Motor neuron (in vitro differentiated cells): ENCODE data around the gene RAET1E. TPM values are rescaled to one million over a fixed set of nuclear protein-coding genes. Genes with fewer than 3 reads are reported as not detected.
"Not testable (repeated sequence)": the region's sequence is repeated elsewhere in the genome, so short reads cannot be mapped to it uniquely, and the experiment has no call there.

Source experiments
- ATAC-seq, 8 experiments: fragments of 200-7000 bp; cut with Tn5 transposase; replicated peaks in 6 of 8; 2 replicates each; pipeline ENCODE4 v1.8.0; 2021; ENCODE audit warnings: mild to moderate bottlenecking in 8 of 8, moderate library complexity in 8 of 8
- H3K27ac ChIP-seq, 2 donors: fragments of 250-450 bp; sonication (Bioruptor Pico); 2 replicates each; pipeline ENCODE4 v1.9.0; 2021; ENCODE audit warnings: antibody characterized with exemption in 2 of 2, mild to moderate bottlenecking in 2 of 2, moderate library complexity in 1 of 2
- H3K4me1 ChIP-seq, 2 donors: fragments of 250-450 bp; sonication (Bioruptor Pico); replicated peaks in 1 of 2; 2 replicates each; pipeline ENCODE4 v1.6.1; 2021; ENCODE audit warnings: antibody characterized with exemption in 2 of 2, mild to moderate bottlenecking in 2 of 2, moderate library complexity in 1 of 2
- H3K4me3 ChIP-seq, 5 donors: fragments of 250-450 bp; sonication (Bioruptor Pico); 2 replicates each; pipeline ENCODE4 v1.9.0; 2021; ENCODE audit warnings: antibody characterized with exemption in 5 of 5, mild to moderate bottlenecking in 5 of 5, moderate library complexity in 4 of 5
- WGBS, 10 experiments: fragments of 450-650 bp; shearing (Covaris generic); methylation state at CpG; one replicate each; pipeline ENCODE4 v1.0.0; 2022; 5-methylcytosine and 5-hydroxymethylcytosine counted together
- in situ Hi-C, 9 experiments: fragments of 400-800 bp; cut with MboI; loops; one replicate each; pipeline ENCODE4 v1.15.0; 2021; ENCODE audit warnings: low sequenced_read_pairs in 9 of 9, low pct_unique_long_range_greater_than_20kb in 2 of 9; ENCODE audit not compliant: unreplicated experiment in 9 of 9
- total RNA-seq, 8 experiments: library from RNA; unstranded; fragments of 300-600 nt; gene quantifications; 2 replicates each; pipeline versions ENCODE4 v1.2.3 to v1.2.4, GENCODE V29; 2022

Gene RAET1E
- total RNA-seq, 8 experiments from 2014 or later: 0.18 to 3.5 (median 0.51) TPM; not detected in 2

DNA sequence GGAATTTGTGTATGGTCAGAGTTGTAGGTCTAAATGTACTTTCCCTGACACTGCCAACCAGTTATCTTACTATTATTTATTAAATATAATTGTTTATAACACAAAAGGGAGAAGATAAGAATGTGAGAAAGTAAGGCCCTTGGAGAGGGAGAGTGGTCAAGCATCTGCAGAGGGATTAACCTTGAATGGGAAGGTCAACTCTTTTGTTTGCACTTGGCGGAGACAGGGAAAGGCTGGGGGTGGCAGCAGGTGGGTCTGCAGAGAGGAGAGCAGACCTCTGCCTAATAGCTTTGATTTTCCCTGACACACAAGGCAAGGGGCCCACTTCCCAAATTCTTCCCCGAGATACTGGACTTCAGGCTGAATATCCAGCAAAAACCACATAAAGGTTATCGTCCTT is 38.0 kb downstream of the RAET1E start:
- 80 to 100% (median 83%) methylated on average over 1 to 2 of the region's 3 CpGs; no CpG with 5 or more reads in 7 of the 10 experiments for WGBS, 10 experiments
- no peak overlapping the region for H3K4me3 ChIP-seq
- in situ Hi-C loops: no loop called here
- peaks cover 15 to 29% of the 10 kb centered on the region in 2 donors for H3K4me1 ChIP-seq
- no peak overlapping the region for H3K27ac ChIP-seq
- no peak for ATAC-seq

DNA sequence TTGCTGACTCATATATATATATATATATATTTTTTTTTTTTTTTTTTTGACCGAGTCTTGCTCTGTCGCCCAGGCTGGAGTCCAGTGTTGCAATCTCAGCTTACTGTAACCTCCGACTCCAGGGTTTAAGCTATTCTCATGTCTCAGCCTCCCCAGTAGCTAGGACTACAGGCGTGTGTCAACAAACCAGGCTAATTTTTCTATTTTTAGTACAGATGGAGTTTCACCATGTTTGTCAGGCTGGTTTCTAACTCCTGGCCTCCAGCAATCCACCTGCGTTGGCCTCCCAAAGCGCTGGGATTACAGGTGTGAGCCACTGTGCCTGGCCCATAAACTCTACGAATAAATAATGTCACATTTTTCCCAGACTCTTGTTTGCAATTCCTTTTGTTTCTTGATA is 38.5 kb downstream of the RAET1E start:
- no peak overlapping the region for H3K27ac ChIP-seq
- H3K4me1 ChIP-seq: peaks cover 16 to 32% of the 10 kb centered on the region in 2 donors
- WGBS, 10 experiments: 53 to 100% (median 97%) methylated on average over 1 to 6 of the region's 7 CpGs; no CpG with 5 or more reads in 2 of the 10 experiments
- peak in 1 of 8 experiments; percentile 1 for ATAC-seq
- in situ Hi-C loops: no loop called here
- H3K4me3 ChIP-seq: no peak overlapping the region

DNA sequence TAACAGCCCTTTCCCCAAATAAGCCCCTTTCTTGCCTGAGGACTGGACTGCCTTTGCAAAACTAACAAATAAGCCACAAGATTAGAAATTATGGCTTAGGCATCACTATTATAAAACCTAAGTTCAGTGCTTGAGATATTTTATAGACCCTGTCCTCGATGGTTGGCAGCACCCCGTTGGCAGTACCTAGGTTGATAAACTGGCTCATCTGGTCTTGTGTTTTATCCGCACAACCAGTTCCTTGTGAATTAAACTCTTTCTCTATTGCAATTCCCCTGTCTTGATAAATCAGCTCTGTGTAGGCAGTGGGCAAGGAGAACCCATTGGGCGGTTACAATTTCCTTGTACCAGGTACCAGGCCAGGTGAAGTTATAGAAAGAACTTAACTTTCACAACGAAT is 40.4 kb downstream of the RAET1E start:
- no peak for ATAC-seq
- WGBS, 10 experiments: 86 to 100% (median 98%) methylated on average over 1 to 5 of the region's 5 CpGs
- Histone ChIP-seq H3K27ac (no peak overlapping the region), H3K4me3 (no peak overlapping the region), H3K4me1 (peaks cover 12 to 29% of the 10 kb centered on the region in 2 donors)
- in situ Hi-C loops: no loop called here

DNA sequence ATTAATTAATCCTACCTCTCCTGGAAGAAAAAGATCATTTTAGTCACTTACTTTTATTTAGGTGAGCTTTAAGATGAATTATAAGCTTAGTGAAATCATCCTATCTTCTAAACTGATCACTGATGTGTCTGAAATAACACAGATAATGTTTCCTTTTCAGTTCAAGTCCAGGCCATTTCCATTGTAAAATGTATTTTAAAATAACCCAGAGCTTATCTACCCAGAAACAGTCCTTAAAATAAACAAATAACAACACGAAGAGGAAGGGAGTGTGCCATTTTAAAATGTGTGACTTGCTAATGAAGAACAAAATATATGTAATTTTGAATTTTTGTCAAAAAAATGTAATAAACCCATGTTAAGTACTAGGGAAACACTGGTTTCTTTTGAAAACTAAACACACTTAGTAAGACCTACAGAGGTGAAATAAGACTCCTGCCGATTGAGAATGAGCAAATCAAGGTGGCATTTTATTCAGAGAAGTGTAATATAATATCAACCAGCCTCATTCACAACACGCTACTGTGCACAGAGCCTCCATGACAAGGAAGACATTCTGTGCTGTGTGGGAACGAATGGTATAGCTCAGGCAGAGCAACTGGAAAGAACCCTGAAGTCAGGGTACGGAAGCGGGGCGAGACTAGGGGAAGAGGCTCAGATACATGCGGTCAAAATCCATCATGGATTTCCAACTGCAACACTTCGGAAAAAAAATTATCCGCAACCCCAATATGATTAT is 41.5 kb downstream of the RAET1E start:
- peaks cover 4 to 18% of the 10 kb centered on the region in 2 donors for H3K4me1 ChIP-seq
- WGBS, 10 experiments: 48 to 100% (median 75%) methylated on average over 2 to 10 of the region's 10 CpGs
- in situ Hi-C loops: no loop called here
- H3K27ac ChIP-seq: no peak overlapping the region
- H3K4me3 ChIP-seq: no peak overlapping the region
- ATAC-seq: peak in 1 of 8 experiments; percentile 5

DNA sequence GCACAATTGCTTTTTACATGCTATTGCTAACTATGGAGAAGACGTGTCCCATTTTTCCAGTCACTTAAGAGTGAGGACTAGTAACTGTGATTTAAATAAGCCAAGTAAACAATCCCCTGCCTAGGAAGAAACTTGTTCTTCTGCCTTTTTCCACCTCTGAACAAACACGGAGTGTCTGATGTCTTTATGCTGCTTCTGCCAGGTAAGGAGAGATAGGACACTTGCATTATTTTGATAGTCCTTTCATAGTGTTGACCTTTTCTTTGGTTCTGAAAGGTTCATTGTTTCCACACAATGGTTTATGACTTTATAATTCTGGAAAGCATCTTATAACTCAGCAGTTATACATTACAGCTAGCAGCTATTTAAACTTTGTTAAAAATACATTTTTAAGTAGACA is 42.2 kb downstream of the RAET1E start:
- Histone ChIP-seq H3K4me3 (no peak overlapping the region), H3K4me1 (peaks cover 4 to 15% of the 10 kb centered on the region in 2 donors), H3K27ac (no peak overlapping the region)
- no peak for ATAC-seq
- in situ Hi-C loops: no loop called here
- WGBS, 10 experiments: 14 to 100% (median 37%) methylated on average over 1 to 2 of the region's 2 CpGs; no CpG with 5 or more reads in 2 of the 10 experiments

DNA sequence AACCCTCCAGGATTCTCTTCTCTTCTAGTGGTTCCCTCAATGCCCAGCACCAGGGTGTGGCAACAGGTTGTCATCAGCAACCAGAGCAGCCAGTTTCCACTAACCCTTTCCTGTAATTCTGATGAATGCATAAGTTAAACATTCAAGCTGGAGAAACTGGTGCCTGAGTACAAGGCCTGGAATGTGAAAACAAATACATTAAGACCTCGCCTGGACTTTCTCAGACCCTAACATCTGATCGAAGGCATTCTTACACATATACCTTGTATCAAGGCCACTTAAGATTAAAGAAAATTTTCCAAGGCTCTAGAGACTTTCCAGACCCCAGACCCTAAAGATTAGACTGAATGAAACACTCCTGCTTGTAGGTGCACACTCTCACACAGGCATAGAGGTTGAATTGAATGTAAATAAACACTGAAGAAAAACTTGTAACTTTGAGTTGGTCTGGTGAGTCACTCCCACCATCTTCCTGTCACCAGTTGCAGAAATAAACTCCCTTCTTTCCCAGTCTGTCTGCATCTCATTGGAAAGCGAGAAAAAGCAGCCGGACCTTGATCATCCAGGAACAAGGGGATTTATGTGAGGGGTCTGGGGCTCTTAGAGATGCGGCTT is 42.8 kb downstream of the RAET1E start:
- peak in 6 of 8 experiments; percentile 25 to 84 (median 52) for ATAC-seq
- in situ Hi-C loops: no loop called here
- no peak overlapping the region for H3K4me3 ChIP-seq
- H3K4me1 ChIP-seq: peaks cover 4 to 15% of the 10 kb centered on the region in 2 donors
- WGBS, 10 experiments: 14 to 83% (median 58%) methylated on average over 1 to 5 of the region's 5 CpGs
- H3K27ac ChIP-seq: peak overlapping the region in 1 of 2 donors; percentile 4

DNA sequence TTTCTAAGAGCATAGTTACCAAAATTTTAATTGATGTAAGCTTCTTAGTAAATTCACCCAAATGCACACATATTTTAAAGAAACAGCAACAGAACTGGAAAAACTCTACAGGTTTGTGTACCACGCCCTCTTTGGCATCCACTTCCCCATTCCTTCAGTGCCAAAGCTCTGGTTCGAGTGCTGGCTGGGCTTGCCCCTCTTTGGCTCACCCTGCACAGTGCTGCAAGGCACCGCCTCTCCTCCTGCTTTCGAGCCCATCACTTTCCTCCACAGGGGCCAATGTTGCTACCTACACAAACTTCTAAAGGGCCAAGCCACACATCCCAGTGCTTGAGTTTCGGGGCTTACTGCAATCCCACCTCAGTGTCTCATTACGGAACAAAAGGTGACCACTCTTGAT is 43.4 kb downstream of the RAET1E start:
- peak in 4 of 8 experiments; percentile 3 to 56 (median 11) for ATAC-seq
- in situ Hi-C loops: no loop called here
- H3K4me3 ChIP-seq: no peak overlapping the region
- peaks cover 4 to 11% of the 10 kb centered on the region in 2 donors for H3K4me1 ChIP-seq
- WGBS, 10 experiments: 10 to 92% (median 83%) methylated on average over 1 to 5 of the region's 6 CpGs; no CpG with 5 or more reads in 1 of the 10 experiments
- no peak overlapping the region for H3K27ac ChIP-seq

DNA sequence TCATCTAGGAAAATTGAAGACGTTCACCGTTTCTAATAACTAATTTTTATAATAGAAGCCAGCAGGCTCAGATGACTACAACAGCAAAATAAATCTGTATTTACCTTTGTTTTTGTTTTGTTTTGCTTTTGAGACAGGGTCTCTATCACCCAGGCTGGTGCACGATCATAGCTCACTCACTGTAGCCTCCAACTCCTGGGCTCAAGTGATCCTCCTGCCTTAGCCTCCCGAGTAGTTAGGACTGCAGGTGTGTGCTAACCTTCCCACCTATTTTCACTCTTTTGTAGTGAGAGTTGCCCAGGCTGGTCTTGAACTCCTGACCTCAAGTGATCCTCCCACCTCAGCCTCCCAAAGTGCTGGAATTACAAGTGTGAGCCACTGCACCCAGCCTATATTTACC is 43.9 kb downstream of the RAET1E start:
- 82 to 98% (median 92%) methylated on average over 2 to 4 of the region's 4 CpGs for WGBS, 10 experiments
- ATAC-seq, H3K27ac ChIP-seq, H3K4me3 ChIP-seq, in situ Hi-C loops: not testable (repeated sequence)
- H3K4me1 ChIP-seq: peaks cover 4 to 11% of the 10 kb centered on the region in 2 donors

DNA sequence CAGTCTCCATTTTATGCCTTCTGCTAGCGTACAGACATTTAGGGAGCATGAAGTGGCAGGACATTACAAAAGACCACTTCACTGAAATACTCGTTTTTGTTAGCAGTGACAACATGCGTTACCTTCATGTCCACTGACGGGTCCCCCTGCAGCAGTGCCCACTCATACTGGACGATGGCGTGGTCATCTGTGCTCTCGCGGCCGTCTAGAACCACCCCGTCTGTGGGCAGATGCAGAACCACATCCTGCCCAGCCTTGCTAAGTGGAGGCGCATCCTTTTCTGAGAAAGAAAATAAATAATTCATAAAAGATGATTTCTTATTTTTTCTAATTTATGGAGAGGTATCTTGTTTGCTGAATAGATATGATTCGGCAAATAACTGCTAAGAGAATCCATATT is 45.0 kb downstream of the RAET1E start:
- H3K4me3 ChIP-seq: no peak overlapping the region
- no peak overlapping the region for H3K27ac ChIP-seq
- peaks cover 4 to 12% of the 10 kb centered on the region in 2 donors for H3K4me1 ChIP-seq
- in situ Hi-C loops: no loop called here
- ATAC-seq: no peak
- 20 to 96% (median 87%) methylated on average over 1 to 11 of the region's 12 CpGs for WGBS, 10 experiments

DNA sequence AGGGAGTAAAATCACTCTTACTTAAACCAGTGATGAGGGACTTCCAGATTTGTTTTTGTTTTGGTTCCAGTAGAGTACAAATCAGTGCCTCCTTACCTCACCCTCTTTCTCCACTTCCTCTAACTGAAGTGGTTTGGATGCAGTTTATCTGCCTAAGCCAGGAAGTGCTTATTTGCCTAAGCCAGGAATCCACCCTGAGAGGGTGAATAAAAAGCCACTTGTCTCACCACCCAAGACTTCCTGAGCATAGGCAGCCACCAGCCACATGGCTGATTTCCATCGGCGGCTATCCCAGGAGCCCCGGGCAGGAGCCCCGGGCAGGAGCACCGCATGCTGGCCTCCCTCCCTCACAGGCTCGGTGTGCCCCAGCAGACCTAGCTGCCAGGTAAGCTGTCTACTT is 45.7 kb downstream of the RAET1E start:
- in situ Hi-C loops: no loop called here
- H3K27ac ChIP-seq: no peak overlapping the region
- peak in 3 of 8 experiments; percentile 39 to 61 (median 55) for ATAC-seq
- H3K4me1 ChIP-seq: peaks cover 4 to 17% of the 10 kb centered on the region in 2 donors
- no peak overlapping the region for H3K4me3 ChIP-seq
- WGBS, 10 experiments: 16 to 84% (median 80%) methylated on average over 1 to 6 of the region's 6 CpGs; no CpG with 5 or more reads in 5 of the 10 experiments

DNA sequence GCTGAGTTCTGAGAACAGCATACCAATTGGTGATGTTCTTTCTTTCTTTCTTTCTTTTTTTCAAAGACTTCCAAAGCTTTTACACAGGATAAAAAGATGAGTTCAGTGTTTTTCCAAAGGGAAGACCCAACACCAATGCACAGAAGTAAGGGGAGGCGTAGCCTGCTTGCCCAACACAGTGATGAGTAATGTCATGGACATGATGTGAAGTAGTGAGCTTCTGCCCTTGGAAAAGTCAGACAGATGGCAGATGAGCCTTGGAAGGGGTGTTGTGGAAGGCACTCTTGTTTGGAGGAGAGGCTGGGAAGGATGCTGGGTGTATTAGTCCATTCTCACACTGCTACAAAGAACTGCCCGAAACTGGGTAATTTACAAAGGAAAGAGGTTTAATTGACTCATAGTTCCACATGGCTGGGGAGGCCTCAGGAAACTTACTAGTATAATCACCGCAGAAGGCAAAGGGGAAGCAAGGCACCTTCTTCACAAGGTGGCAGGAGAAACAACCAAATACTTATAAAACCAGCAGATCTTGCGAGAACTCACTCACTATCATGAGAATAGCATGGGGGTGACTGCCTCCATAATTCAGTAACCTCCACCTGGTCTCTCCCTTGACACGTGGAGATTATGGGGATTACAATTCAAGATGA is 46.3 kb downstream of the RAET1E start:
- WGBS, 10 experiments: 40 to 98% (median 80%) methylated on average over 1 to 5 of the region's 5 CpGs; no CpG with 5 or more reads in 2 of the 10 experiments
- in situ Hi-C loops: no loop called here
- ATAC-seq: peak in 1 of 8 experiments; percentile 1
- Histone ChIP-seq H3K27ac (no peak overlapping the region), H3K4me1 (peaks cover 4 to 20% of the 10 kb centered on the region in 2 donors), H3K4me3 (no peak overlapping the region)

DNA sequence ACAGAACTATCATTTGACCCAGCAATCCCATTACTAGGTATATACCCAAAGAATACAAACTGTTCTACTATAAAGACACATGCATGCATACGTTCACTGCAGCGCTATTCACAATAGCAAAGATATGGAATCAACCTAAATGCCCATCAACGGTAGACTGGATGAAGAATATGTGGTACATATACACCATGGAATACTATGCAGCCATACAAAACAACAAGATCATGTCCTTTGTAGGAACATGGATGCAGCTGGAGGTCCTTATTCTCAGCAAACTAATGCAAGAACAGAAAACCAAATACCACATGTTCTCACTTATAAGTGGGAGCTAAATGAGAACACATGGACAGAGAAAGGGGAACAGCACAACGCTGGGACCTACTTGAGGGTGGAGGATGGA is 49.6 kb downstream of the RAET1E start:
- not testable (repeated sequence) for H3K27ac ChIP-seq, ATAC-seq, H3K4me1 ChIP-seq, H3K4me3 ChIP-seq
- in situ Hi-C loops: loop anchor here in 2 of 9 experiments (10.0 to 25.0 kb wide), 2 partner anchors 76 to 189 kb away; partner anchors contain the start of genes RAET1G (in 1 of the 2) and RAET1L (in 1 of the 2)
- WGBS, 10 experiments: 0 to 100% (median 75%) methylated on average over 1 to 4 of the region's 4 CpGs; no CpG with 5 or more reads in 1 of the 10 experiments
